ENCODE measurements around the gene ATG16L1. TPM values are rescaled to one million over a fixed set of nuclear protein-coding genes. Genes with fewer than 3 reads are reported as not detected.

ATG16L1 gene
- total RNA-seq, 1 experiment from 2014 or later: 52.3 TPM

- DNase-seq (ENCODE audit: low read depth, low spot score) (no peak), ATAC-seq (no peak)
- CTCF ChIA-PET: no interaction called here
- POLR2A ChIA-PET: no interaction called here
- no peaks in the 10 kb centered on the region for H3K4me1 ChIP-seq (ENCODE audit: control insufficient read depth, insufficient read depth, low read length)
- no peaks in the 10 kb centered on the region for H3K27me3 ChIP-seq (ENCODE audit: control insufficient read depth, insufficient read depth, low read length)
- no TSS peak for BruUV-seq (replicated peaks)
- intact Hi-C loops (cut with micrococcal nuclease; ENCODE audit: unreplicated experiment) (no loop called here), in situ Hi-C loops (cut with HindIII; ENCODE audit: low pct_unique_long_range_greater_than_20kb, low sequenced_read_pairs) (no loop called here)
- no peak overlapping the region for H3K27ac ChIP-seq (ENCODE audit: low read length)
- no peaks in the 10 kb centered on the region for H3K36me3 ChIP-seq (ENCODE audit: control insufficient read depth, insufficient read depth, low read length)
- TF ChIP-seq POLR2AphosphoS5 (IDR thresholded peaks at IDR 0.05; ENCODE audit: low read depth, low read length) (no peak), CTCF (IDR thresholded peaks at IDR 0.05) (no peak), TCF7L2 (IDR thresholded peaks at IDR 0.05; ENCODE audit: low read depth, low read length) (no peak), SIN3A (IDR thresholded peaks at IDR 0.05; ENCODE audit: borderline replicate concordance, insufficient read depth, low read depth, low read length) (no peak), REST (IDR thresholded peaks at IDR 0.05; ENCODE audit: insufficient read depth in 1 of 2, low read depth in 2 of 2, low read length in 1 of 2) (no peak)
- H3K9me3 ChIP-seq (ENCODE audit: control insufficient read depth, insufficient read depth, low read depth, low read length): no peaks in the 10 kb centered on the region
- H3K4me3 ChIP-seq (ENCODE audit: low read depth in 2 of 2, low read length in 2 of 2): no peak overlapping the region
These were observed 67.8 kb downstream of the ATG16L1 start for GRCh38 chr2:233319256-233319655.

- ChIA-PET POLR2A (interaction anchor here (0.6 kb wide), 1 partner anchor 501 kb away, joined by 6 read pairs; no protein-coding TSS in a partner anchor), CTCF (interaction anchor here (0.5 kb wide), 1 partner anchor 553 kb away, joined by 3 read pairs; no protein-coding TSS in a partner anchor)
- BruUV-seq (replicated peaks): no TSS peak
These were observed 69.0 kb downstream of the ATG16L1 start for GRCh38 chr2:233320470-233320869.

More at GRCh38 chr2:233320470-233320869, 69.0 kb downstream of the ATG16L1 start:
- no peak for ATAC-seq
- in situ Hi-C loops (cut with HindIII; ENCODE audit: low pct_unique_long_range_greater_than_20kb, low sequenced_read_pairs): no loop called here
- Histone ChIP-seq H3K9me3 (ENCODE audit: control insufficient read depth, insufficient read depth, low read depth, low read length) (no peaks in the 10 kb centered on the region), H3K27ac (ENCODE audit: low read length) (no peak overlapping the region), H3K27me3 (ENCODE audit: control insufficient read depth, insufficient read depth, low read length) (no peaks in the 10 kb centered on the region), H3K36me3 (ENCODE audit: control insufficient read depth, insufficient read depth, low read length) (no peaks in the 10 kb centered on the region), H3K4me1 (ENCODE audit: control insufficient read depth, insufficient read depth, low read length) (no peaks in the 10 kb centered on the region), H3K4me3 (ENCODE audit: low read depth in 2 of 2, low read length in 2 of 2) (no peak overlapping the region)
- TF ChIP-seq SIN3A (IDR thresholded peaks at IDR 0.05; ENCODE audit: borderline replicate concordance, insufficient read depth, low read depth, low read length) (no peak), REST (IDR thresholded peaks at IDR 0.05; ENCODE audit: insufficient read depth in 1 of 2, low read depth in 2 of 2, low read length in 1 of 2) (no peak), POLR2AphosphoS5 (IDR thresholded peaks at IDR 0.05; ENCODE audit: low read depth, low read length) (no peak), TCF7L2 (IDR thresholded peaks at IDR 0.05; ENCODE audit: low read depth, low read length) (no peak), CTCF (IDR thresholded peaks at IDR 0.05) (no peak)
- intact Hi-C loops (cut with micrococcal nuclease; ENCODE audit: unreplicated experiment): no loop called here
- no peak for DNase-seq (ENCODE audit: low read depth, low spot score)
